Pancreas (tissue), 10 donors: ENCODE data around the gene CAMSAP1. TPM values are rescaled to one million over a fixed set of nuclear protein-coding genes. Genes with fewer than 3 reads are reported as not detected.

Source experiments
- ATAC-seq, 4 donors: fragments of 200-7000 bp; cut with Tn5 transposase; one replicate each; pipeline versions ENCODE4 v1.8.0 to v1.9.1; 2020; ENCODE audit warnings: mild to moderate bottlenecking in 4 of 4, moderate library complexity in 4 of 4
- DNase-seq, 6 donors: peaks; one replicate each; pipeline ENCODE4 v3.0.0-alpha.2; 2020
- FAIRE-seq: peaks from 2 replicates; lab custom pipeline; 2012; peaks lifted over from hg19 to GRCh38; lab: Jason Lieb, UNC
- H3K27ac ChIP-seq, 4 donors: fragments of 200-600 bp; sonication (generic); 1 replicate in 3 of 4; 2 replicates in 1 of 4; pipeline versions ENCODE4 v1.5.0 to v1.8.0; 2020
- H3K27me3 ChIP-seq, 4 donors: fragments of 200-600 bp; one replicate each; pipeline ENCODE4 v1.8.0; 2021
- H3K36me3 ChIP-seq, 3 donors: fragments of 200-600 bp; sonication (generic) in 1 of 3; one replicate each; pipeline versions ENCODE4 v1.5.0 to v1.8.0; 2020 to 2021
- H3K4me1 ChIP-seq, 3 donors: fragments of 200-600 bp; one replicate each; pipeline ENCODE4 v1.8.0; 2021
- H3K4me3 ChIP-seq, 4 donors: fragments of 200-600 bp; sonication (generic) in 2 of 4; one replicate each; pipeline versions ENCODE4 v1.5.0 to v1.8.0; 2020 to 2021
- H3K9me3 ChIP-seq, 4 donors: fragments of 200-600 bp; one replicate each; pipeline ENCODE4 v1.8.0; 2021
- CTCF ChIP-seq, 4 donors: fragments of 200-600 bp; sonication (generic) in 3 of 4; IDR thresholded peaks; one replicate each; pipeline versions ENCODE4 v1.5.0 to v1.8.0; 2021; ENCODE audit warnings: antibody characterized with exemption in 4 of 4
- WGBS, 2 donors: extraction: QIAGEN DNeasy Blood & Tissue Kit; methylation state at CpG; one replicate each; pipeline ENCODE4 v1.1.7; 2013; 5-methylcytosine and 5-hydroxymethylcytosine counted together
- intact Hi-C, 3 donors: fragments of 100-400 bp; cut with DNase I; formaldehyde crosslinking; loops; one replicate each; pipeline versions ENCODE4 v1.11.1 to v1.14.2; 2022
- polyA plus RNA-seq, 2 donors: library from polyadenylated mRNA; stranded (reverse); fragments of 200-250 nt; gene quantifications; one replicate each; pipeline ENCODE4 v1.2.3, GENCODE V29; 2013
- total RNA-seq, 6 donors: library from RNA; stranded (reverse); fragmentation: NEBNext Ultra II Directional in 4 of 6; extraction: Animal tissue kit (Norgen Biotek cat#: 25700) in 4 of 6; gene quantifications; one replicate each; pipeline versions ENCODE4 v1.2.1 to v1.2.4, GENCODE V29; 2021 to 2023
- donor health status: healthy with polysubstance abuse.
- donor health status: DM: no; HTN: no; CAD: no; lungs with moderate emphysema.
- donor health status: DM: no; HTN: no; CAD: no.
- donor health status: control.
- donor health status: control.
- donor health status: Bipolar disorder and iron deficiency.
- donor health status: DM: yes; HTN: yes; CAD: no.
- donor health status: DM: no; HTN: no; CAD: no.
- donor health status: DM: no; HTN: no; CAD: no.
- donor health status: DM: yes; HTN: yes; CAD: no.

The CAMSAP1 gene
- total and polyA plus RNA-seq, 8 donors, result 3.8 to 20.1 (median 12.7) TPM

- H3K27me3 ChIP-seq, result no peaks in the 10 kb centered on the region
- 84% methylated on average over 12 of the region's 12 CpGs for WGBS, 2 donors
- H3K4me1 ChIP-seq, result peaks cover 0 to 14% (median 9%) of the 10 kb centered on the region in 3 donors
- FAIRE-seq (no peak), ATAC-seq (no peak), DNase-seq (no peak)
- no peak for TF ChIP-seq CTCF (IDR thresholded peaks at IDR 0.05)
- H3K27ac ChIP-seq, result no peak overlapping the region
- no peak overlapping the region for H3K4me3 ChIP-seq
- H3K36me3 ChIP-seq, result no peaks in the 10 kb centered on the region
- intact Hi-C loops, result no loop called here
- H3K9me3 ChIP-seq, result no peaks in the 10 kb centered on the region
These were observed 4.5 kb downstream of the CAMSAP1 start for GRCh38 chr9:135902655-135903357.

GRCh38 chr9:135901826-135902225, 5.5 kb downstream of the CAMSAP1 start:
- H3K27ac ChIP-seq, result no peak overlapping the region
- DNase-seq (no peak), ATAC-seq (no peak), FAIRE-seq (no peak)
- intact Hi-C loops, result no loop called here
- H3K27me3 ChIP-seq, result no peaks in the 10 kb centered on the region
- 86 to 93% methylated on average over 2 of the region's 2 CpGs for WGBS, 2 donors
- no peak overlapping the region for H3K4me3 ChIP-seq
- H3K9me3 ChIP-seq, result no peaks in the 10 kb centered on the region
- H3K36me3 ChIP-seq, result no peaks in the 10 kb centered on the region
- peaks cover 0 to 14% (median 9%) of the 10 kb centered on the region in 3 donors for H3K4me1 ChIP-seq
- TF ChIP-seq CTCF (IDR thresholded peaks at IDR 0.05), result no peak

- 87 to 89% methylated on average over 9 of the region's 9 CpGs for WGBS, 2 donors
- H3K36me3 ChIP-seq, result no peaks in the 10 kb centered on the region
- H3K27me3 ChIP-seq, result no peaks in the 10 kb centered on the region
- TF ChIP-seq CTCF (IDR thresholded peaks at IDR 0.05), result no peak
- no peak for DNase-seq
- no peak for FAIRE-seq
- H3K4me1 ChIP-seq, result peaks cover 0 to 14% (median 9%) of the 10 kb centered on the region in 3 donors
- intact Hi-C loops, result no loop called here
- ATAC-seq, result no peak
- no peak overlapping the region for H3K27ac ChIP-seq
- H3K9me3 ChIP-seq, result no peaks in the 10 kb centered on the region
- H3K4me3 ChIP-seq, result no peak overlapping the region
These were observed 6.2 kb downstream of the CAMSAP1 start for GRCh38 chr9:135901031-135901758.

GRCh38 chr9:135898634-135899407, 8.5 kb downstream of the CAMSAP1 start:
- Histone ChIP-seq H3K36me3 (no peaks in the 10 kb centered on the region), H3K4me1 (no peaks in the 10 kb centered on the region), H3K27me3 (no peaks in the 10 kb centered on the region), H3K9me3 (no peaks in the 10 kb centered on the region), H3K27ac (no peak overlapping the region), H3K4me3 (no peak overlapping the region)
- intact Hi-C loops, result no loop called here
- no peak for FAIRE-seq
- DNase-seq, result no peak
- 87 to 90% methylated on average over 11 of the region's 11 CpGs for WGBS, 2 donors
- TF ChIP-seq CTCF (IDR thresholded peaks at IDR 0.05), result no peak
- no peak for ATAC-seq
